ENCODE results near the gene GDAP2.

DNA sequence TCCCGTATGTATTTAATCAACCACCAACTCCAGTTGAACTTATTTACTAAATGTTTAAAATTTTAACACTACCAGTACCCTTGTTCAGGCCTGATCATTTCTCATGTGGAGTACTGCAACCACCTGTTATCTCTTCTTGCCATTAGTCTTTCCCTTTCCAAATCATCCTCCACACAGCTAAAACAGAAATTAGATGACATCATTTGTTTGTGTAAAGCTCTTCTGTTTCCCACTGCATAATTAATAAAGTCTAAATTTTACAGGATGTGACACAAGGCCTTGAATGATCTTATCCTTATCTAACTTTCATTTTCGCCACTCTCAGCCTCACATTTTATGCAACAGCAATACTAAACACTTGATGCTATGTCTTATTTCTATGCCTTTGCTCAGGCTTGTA lies 24.4 kb downstream of the GDAP2 start:
- TF ChIP-seq, protein P1, sequence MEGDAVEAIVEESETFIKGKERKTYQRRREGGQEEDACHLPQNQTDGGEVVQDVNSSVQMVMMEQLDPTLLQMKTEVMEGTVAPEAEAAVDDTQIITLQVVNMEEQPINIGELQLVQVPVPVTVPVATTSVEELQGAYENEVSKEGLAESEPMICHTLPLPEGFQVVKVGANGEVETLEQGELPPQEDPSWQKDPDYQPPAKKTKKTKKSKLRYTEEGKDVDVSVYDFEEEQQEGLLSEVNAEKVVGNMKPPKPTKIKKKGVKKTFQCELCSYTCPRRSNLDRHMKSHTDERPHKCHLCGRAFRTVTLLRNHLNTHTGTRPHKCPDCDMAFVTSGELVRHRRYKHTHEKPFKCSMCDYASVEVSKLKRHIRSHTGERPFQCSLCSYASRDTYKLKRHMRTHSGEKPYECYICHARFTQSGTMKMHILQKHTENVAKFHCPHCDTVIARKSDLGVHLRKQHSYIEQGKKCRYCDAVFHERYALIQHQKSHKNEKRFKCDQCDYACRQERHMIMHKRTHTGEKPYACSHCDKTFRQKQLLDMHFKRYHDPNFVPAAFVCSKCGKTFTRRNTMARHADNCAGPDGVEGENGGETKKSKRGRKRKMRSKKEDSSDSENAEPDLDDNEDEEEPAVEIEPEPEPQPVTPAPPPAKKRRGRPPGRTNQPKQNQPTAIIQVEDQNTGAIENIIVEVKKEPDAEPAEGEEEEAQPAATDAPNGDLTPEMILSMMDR (IDR thresholded peaks at IDR 0.05): no peak
- TF ChIP-seq POLR2A (IDR thresholded peaks at IDR 0.05): no peak

All from lower leg skin (tissue), 3 donors.